HCT116 (cell line): ENCODE measurements around the gene AUTS2. TPM values are rescaled to one million over a fixed set of nuclear protein-coding genes. Genes with fewer than 3 reads are reported as not detected.

Experiments used
- ATAC-seq: fragments of 200-7000 bp; cut with Tn5 transposase; 2 replicates; pipeline ENCODE4 v1.9.1; 2020; ENCODE audit warnings: mild to moderate bottlenecking, moderate library complexity
- BruUV-seq: library from RNA; stranded (reverse); fragments of 400-500 nt; replicated peaks from 2 replicates; lab custom pipeline; 2021; lab: Mats Ljungman, UMichigan
- CTCF ChIA-PET: fragments of 300-600 bp; sonication (Branson Sonifier 250); formaldehyde crosslinking; loops from one replicate; lab custom pipeline; 2021; ENCODE audit warnings: antibody characterized with exemption; lab: Charles Lee
- POLR2A ChIA-PET: fragments of 300-600, 350-600 bp; sonication (Branson Sonifier 250); formaldehyde crosslinking; loops from one replicate; lab custom pipeline; 2021; ENCODE audit warnings: antibody characterized with exemption; lab: Charles Lee
- RAD21 ChIA-PET, 2 experiments: fragments of 300-600 bp; sonication (Branson Sonifier 250); formaldehyde crosslinking; loops; one replicate each; lab custom pipeline; 2023; ENCODE audit warnings: low total read pairs in 2 of 2; ENCODE audit not compliant: uncharacterized antibody in 2 of 2, unreplicated experiment in 2 of 2, low non-redundant PET in 1 of 2; lab: Charles Lee
- DNase-seq: peaks from one replicate; pipeline ENCODE4 v3.0.0-alpha.2; 2010; ENCODE audit warnings: low read depth, low spot score
- H2AFZ ChIP-seq: fragments of 200-600 bp; shearing (Covaris generic), sonication (generic); 2 replicates; pipeline ENCODE4 v1.6.1; 2017; ENCODE audit warnings: low read depth, mixed run types, mixed read lengths, antibody characterized with exemption, low read length; ENCODE audit not compliant: poor library complexity, severe bottlenecking
- H3K27ac ChIP-seq: 2 replicates; pipeline ENCODE4 v1.5.1; 2012; ENCODE audit warnings: low read depth, low read length
- H3K27me3 ChIP-seq: fragments of 200-600 bp; sonication (generic); 2 replicates; pipeline ENCODE4 v1.6.1; 2016; ENCODE audit warnings: mixed run types, low read length, mixed read lengths; ENCODE audit not compliant: insufficient read depth
- H3K36me3 ChIP-seq, 2 experiments: fragments of 200-500 bp in 1 of 2; fragments of 200-600 bp in 1 of 2; sonication (Bioruptor generic) in 1 of 2; sonication (generic) in 1 of 2; 2 replicates each; pipeline versions ENCODE4 v1.5.1 to v1.6.1; 2014 to 2016; ENCODE audit warnings: low read length in 2 of 2, inconsistent platforms in 1 of 2, mixed read lengths in 1 of 2, mixed run types in 1 of 2; ENCODE audit not compliant: insufficient read depth in 2 of 2, control insufficient read depth in 1 of 2
- H3K4me1 ChIP-seq, 2 experiments: fragments of 200-600 bp in 1 of 2; sonication (generic) in 1 of 2; 2 replicates each; pipeline versions ENCODE4 v1.5.1 to v1.6.1; 2012 to 2017; ENCODE audit warnings: low read length in 2 of 2, inconsistent platforms in 1 of 2, mild to moderate bottlenecking in 1 of 2, mixed read lengths in 1 of 2, mixed run types in 1 of 2, moderate library complexity in 1 of 2; ENCODE audit not compliant: insufficient read depth in 2 of 2, control insufficient read depth in 1 of 2
- H3K4me2 ChIP-seq: fragments of 200-600 bp; sonication (generic); 2 replicates; pipeline ENCODE4 v1.6.1; 2017; ENCODE audit warnings: mixed run types, low read length, mixed read lengths
- H3K4me3 ChIP-seq, 2 experiments: fragments of 200-600 bp in 1 of 2; sonication (generic) in 1 of 2; replicated peaks in 1 of 2; 2 replicates each; pipeline ENCODE4 v1.5.1; 2011 to 2016; ENCODE audit warnings: low read length in 2 of 2, control low read depth in 1 of 2, low read depth in 1 of 2, mild to moderate bottlenecking in 1 of 2, mixed read lengths in 1 of 2, mixed run types in 1 of 2
- H3K79me2 ChIP-seq: fragments of 200-600 bp; sonication (generic); 2 replicates; pipeline ENCODE4 v1.6.1; 2017; ENCODE audit warnings: mild to moderate bottlenecking, mixed run types, low read length, moderate library complexity, mixed read lengths; ENCODE audit not compliant: insufficient read depth
- H3K9ac ChIP-seq: fragments of 200-600 bp; sonication (generic); 2 replicates; pipeline ENCODE4 v1.6.1; 2016; ENCODE audit warnings: low read length, mixed read lengths
- H3K9me2 ChIP-seq: fragments of 200-600 bp; sonication (generic), shearing (Covaris generic); 2 replicates; pipeline ENCODE4 v1.6.1; 2017; ENCODE audit warnings: mixed run types, mild to moderate bottlenecking, moderate library complexity; ENCODE audit not compliant: insufficient read depth
- H3K9me3 ChIP-seq, 2 experiments: fragments of 200-500 bp in 1 of 2; fragments of 200-600 bp in 1 of 2; sonication (Bioruptor generic) in 1 of 2; sonication (generic) in 1 of 2; 2 replicates each; pipeline ENCODE4 v1.6.1; 2014 to 2017; ENCODE audit warnings: low read length in 2 of 2, mixed read lengths in 2 of 2, inconsistent platforms in 1 of 2, low read depth in 1 of 2, mild to moderate bottlenecking in 1 of 2, mixed run types in 1 of 2, moderate library complexity in 1 of 2; ENCODE audit not compliant: control insufficient read depth in 1 of 2, insufficient read depth in 1 of 2
- H4K20me1 ChIP-seq: fragments of 200-600 bp; sonication (generic), shearing (Covaris generic); 2 replicates; pipeline ENCODE4 v1.6.1; 2017; ENCODE audit warnings: mixed run types, mild to moderate bottlenecking, moderate library complexity; ENCODE audit not compliant: insufficient read depth
- ATF3 ChIP-seq: IDR thresholded peaks from 2 replicates; pipeline ENCODE4 v1.6.1; 2012
- CBX3 ChIP-seq: IDR thresholded peaks from 2 replicates; pipeline ENCODE4 v1.6.1; 2012; ENCODE audit warnings: low read depth
- CEBPB ChIP-seq: IDR thresholded peaks from 2 replicates; pipeline ENCODE4 v1.6.1; 2012; ENCODE audit warnings: low read depth
- EGR1 ChIP-seq: IDR thresholded peaks from 2 replicates; pipeline ENCODE4 v1.6.1; 2012; ENCODE audit warnings: low read depth
- EZH2 ChIP-seq: fragments of 200-600 bp; sonication (generic); IDR thresholded peaks from 2 replicates; pipeline ENCODE4 v1.6.1; 2017; ENCODE audit warnings: antibody characterized with exemption, mixed run types
- EZH2phosphoT487 ChIP-seq: fragments of 200-600 bp; IDR thresholded peaks from 2 replicates; pipeline ENCODE4 v1.6.1; 2018; ENCODE audit warnings: antibody characterized with exemption, borderline replicate concordance
- JUND ChIP-seq: IDR thresholded peaks from 2 replicates; pipeline ENCODE4 v1.6.1; 2012
- POLR2A ChIP-seq: IDR thresholded peaks from 2 replicates; pipeline ENCODE4 v1.7.0; 2011; ENCODE audit warnings: borderline replicate concordance; ENCODE audit not compliant: insufficient read depth, insufficient read length; ENCODE audit errors: extremely low read depth
- POLR2AphosphoS5 ChIP-seq: IDR thresholded peaks from 2 replicates; pipeline ENCODE4 v1.6.1; 2011; ENCODE audit warnings: mild to moderate bottlenecking, low read depth, low read length, moderate library complexity
- RAD21 ChIP-seq: IDR thresholded peaks from 2 replicates; pipeline ENCODE4 v1.6.1; 2012; ENCODE audit warnings: low read depth, mild to moderate bottlenecking
- REST ChIP-seq: IDR thresholded peaks from 2 replicates; pipeline ENCODE4 v1.6.1; 2012; ENCODE audit warnings: low read depth
- SIN3A ChIP-seq: IDR thresholded peaks from 2 replicates; pipeline ENCODE4 v1.6.1; 2012; ENCODE audit warnings: low read depth
- TCF7L2 ChIP-seq: IDR thresholded peaks from 2 replicates; pipeline ENCODE4 v1.7.0; 2011; ENCODE audit warnings: borderline replicate concordance, inconsistent platforms; ENCODE audit not compliant: insufficient read depth, insufficient read length; ENCODE audit errors: extremely low read depth
- YY1 ChIP-seq: IDR thresholded peaks from 2 replicates; pipeline ENCODE4 v1.6.1; 2011; ENCODE audit warnings: low read length, low read depth, moderate library complexity, mild to moderate bottlenecking; ENCODE audit not compliant: insufficient replicate concordance; ENCODE audit errors: extremely low read depth
- ZFX ChIP-seq: fragments of 450-650 bp; IDR thresholded peaks from 2 replicates; pipeline ENCODE4 v1.6.1; 2017
- intact Hi-C: fragments of 100-400 bp; cut with micrococcal nuclease; formaldehyde crosslinking; loops from 2 replicates; pipeline ENCODE4 v1.10.0; 2022
- total RNA-seq: library from RNA; stranded (reverse); gene quantifications from one replicate; pipeline ENCODE4 v1.2.1, GENCODE V29; 2021; ENCODE audit not compliant: unreplicated experiment
- TF ChIP-seq, protein P1 (sequence below): IDR thresholded peaks from 2 replicates; pipeline ENCODE4 v1.6.1; 2011; ENCODE audit warnings: mild to moderate bottlenecking, low read length, moderate library complexity; ENCODE audit not compliant: insufficient replicate concordance; ENCODE audit errors: extremely low read depth

The AUTS2 gene
- total RNA-seq, 1 experiment from 2014 or later, result 0.93 TPM

GRCh38 chr7:69840248-69840647 is 242.0 kb downstream of the AUTS2 start:
- ChIA-PET POLR2A (no interaction called here), CTCF (no interaction called here), RAD21 (no interaction called here)
- DNase-seq, result no peak
- Histone ChIP-seq H3K4me3 (no peak overlapping the region), H3K4me2 (no peak overlapping the region), H3K36me3 (no peaks in the 10 kb centered on the region), H3K79me2 (no peaks in the 10 kb centered on the region), H3K4me1 (no peaks in the 10 kb centered on the region), H3K9me2 (no peaks in the 10 kb centered on the region), H3K9ac (no peak overlapping the region), H3K27me3 (no peaks in the 10 kb centered on the region), H2AFZ (no peak overlapping the region), H3K27ac (no peak overlapping the region), H4K20me1 (no peaks in the 10 kb centered on the region), H3K9me3 (peaks cover 3 to 33% of the 10 kb centered on the region in 2 experiments; a peak in 3 of 4 replicates)
- BruUV-seq, result no TSS peak
- intact Hi-C loops, result no loop called here
- TF ChIP-seq POLR2A (no peak), EGR1 (no peak), TCF7L2 (no peak), EZH2phosphoT487 (no peak), YY1 (no peak), CBX3 (no peak)
- ATAC-seq, result no peak

- Histone ChIP-seq H3K9me2 (no peaks in the 10 kb centered on the region), H3K4me3 (no peak overlapping the region), H3K27me3 (no peaks in the 10 kb centered on the region), H3K36me3 (no peaks in the 10 kb centered on the region), H4K20me1 (no peaks in the 10 kb centered on the region), H3K4me2 (no peak overlapping the region), H3K27ac (no peak overlapping the region), H2AFZ (no peak overlapping the region), H3K9ac (no peak overlapping the region), H3K79me2 (no peaks in the 10 kb centered on the region), H3K9me3 (peaks cover 6 to 40% of the 10 kb centered on the region in 2 experiments; a peak in 3 of 4 replicates), H3K4me1 (no peaks in the 10 kb centered on the region)
- POLR2A ChIA-PET, result no interaction called here
- ATAC-seq (no peak), DNase-seq (no peak)
- CTCF ChIA-PET, result no interaction called here
- RAD21 ChIA-PET, result no interaction called here
- BruUV-seq, result no TSS peak
- intact Hi-C loops, result no loop called here
- TF ChIP-seq CBX3 (no peak), JUND (no peak), ATF3 (no peak), CEBPB (no peak), EGR1 (no peak), EZH2 (no peak), POLR2AphosphoS5 (no peak), EZH2phosphoT487 (no peak), POLR2A (no peak), SIN3A (no peak), REST (no peak), RAD21 (no peak), ZFX (no peak), TCF7L2 (no peak)
- TF ChIP-seq, protein P1, sequence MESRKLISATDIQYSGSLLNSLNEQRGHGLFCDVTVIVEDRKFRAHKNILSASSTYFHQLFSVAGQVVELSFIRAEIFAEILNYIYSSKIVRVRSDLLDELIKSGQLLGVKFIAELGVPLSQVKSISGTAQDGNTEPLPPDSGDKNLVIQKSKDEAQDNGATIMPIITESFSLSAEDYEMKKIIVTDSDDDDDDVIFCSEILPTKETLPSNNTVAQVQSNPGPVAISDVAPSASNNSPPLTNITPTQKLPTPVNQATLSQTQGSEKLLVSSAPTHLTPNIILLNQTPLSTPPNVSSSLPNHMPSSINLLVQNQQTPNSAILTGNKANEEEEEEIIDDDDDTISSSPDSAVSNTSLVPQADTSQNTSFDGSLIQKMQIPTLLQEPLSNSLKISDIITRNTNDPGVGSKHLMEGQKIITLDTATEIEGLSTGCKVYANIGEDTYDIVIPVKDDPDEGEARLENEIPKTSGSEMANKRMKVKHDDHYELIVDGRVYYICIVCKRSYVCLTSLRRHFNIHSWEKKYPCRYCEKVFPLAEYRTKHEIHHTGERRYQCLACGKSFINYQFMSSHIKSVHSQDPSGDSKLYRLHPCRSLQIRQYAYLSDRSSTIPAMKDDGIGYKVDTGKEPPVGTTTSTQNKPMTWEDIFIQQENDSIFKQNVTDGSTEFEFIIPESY, result no peak
Measured at GRCh38 chr7:69843653-69844052, 245.4 kb downstream of the AUTS2 start.
